Iris pigment epithelial cell (primary cell): ENCODE data around the gene RPS6KL1.
"Not testable (repeated sequence)": the region's sequence is repeated elsewhere in the genome, so short reads cannot be mapped to it uniquely, and the experiment has no call there.

ENCODE experiments used
- DNase-seq: peaks from one replicate; pipeline ENCODE4 v3.0.0-alpha.2; 2011; ENCODE audit warnings: low read depth

RPS6KL1 gene

GRCh38 chr14:74934476-74935359 lies 11.7 kb upstream of the RPS6KL1 start:
- no peak for DNase-seq

- DNase-seq, result no peak
Measured at GRCh38 chr14:74934041-74934440, 11.0 kb upstream of the RPS6KL1 start.

- DNase-seq, result not testable (repeated sequence)
Measured at GRCh38 chr14:74932936-74933335, 9.9 kb upstream of the RPS6KL1 start.

- DNase-seq, result no peak
Measured at GRCh38 chr14:74932401-74932901, 9.4 kb upstream of the RPS6KL1 start.

- DNase-seq, result not testable (repeated sequence)
Measured at GRCh38 chr14:74931744-74932143, 8.7 kb upstream of the RPS6KL1 start.

- DNase-seq, result no peak
Measured at GRCh38 chr14:74929242-74929641, 6.2 kb upstream of the RPS6KL1 start.

- no peak for DNase-seq
Measured at GRCh38 chr14:74927225-74927624, 4.2 kb upstream of the RPS6KL1 start.

- no peak for DNase-seq
Measured at GRCh38 chr14:74924061-74924460, 1.0 kb upstream of the RPS6KL1 start.

- no peak for DNase-seq
Measured at GRCh38 chr14:74921987-74922751, 891 bp downstream of the RPS6KL1 start.

- no peak for DNase-seq
Measured at GRCh38 chr14:74921053-74921620, 1.9 kb downstream of the RPS6KL1 start.

- no peak for DNase-seq
Measured at GRCh38 chr14:74920281-74920680, 2.8 kb downstream of the RPS6KL1 start.

- peak; percentile 30 for DNase-seq
Measured at GRCh38 chr14:74919421-74920165, 3.5 kb downstream of the RPS6KL1 start.

- no peak for DNase-seq
Measured at GRCh38 chr14:74918380-74918779, 4.7 kb downstream of the RPS6KL1 start.

- peak; percentile 17 for DNase-seq
Measured at GRCh38 chr14:74917646-74918081, 5.4 kb downstream of the RPS6KL1 start.

GRCh38 chr14:74917178-74917543 lies 5.9 kb downstream of the RPS6KL1 start:
- no peak for DNase-seq

- no peak for DNase-seq
Measured at GRCh38 chr14:74915826-74916225, 7.2 kb downstream of the RPS6KL1 start.

GRCh38 chr14:74915426-74915825 lies 7.6 kb downstream of the RPS6KL1 start:
- DNase-seq, result no peak

GRCh38 chr14:74913986-74914573 lies 9.0 kb downstream of the RPS6KL1 start:
- peak; percentile 74 for DNase-seq

GRCh38 chr14:74913393-74913910 lies 9.6 kb downstream of the RPS6KL1 start:
- no peak for DNase-seq

- no peak for DNase-seq
Measured at GRCh38 chr14:74912801-74913200, 10.3 kb downstream of the RPS6KL1 start.

- DNase-seq, result no peak
Measured at GRCh38 chr14:74912111-74912510, 10.9 kb downstream of the RPS6KL1 start.
